ENCODE data around the gene QSOX1. TPM values are rescaled to one million over a fixed set of nuclear protein-coding genes. Genes with fewer than 3 reads are reported as not detected.

Gene QSOX1
- total RNA-seq, 2 experiments from 2014 or later: 38.9 to 40.9 TPM

GRCh38 chr1:180229483-180230415 lies 75.1 kb downstream of the QSOX1 start, which contains the start of gene LHX4:
Gene LHX4 (plus strand): TSS chr1:180230264. CDS start chr1:180230530, 266 bp downstream.
- ChIA-PET CTCF (interaction anchor here (1.0 kb wide), 1 partner anchor 23 kb away, joined by 3 read pairs; no protein-coding TSS in a partner anchor), POLR2A (no interaction called here)

GRCh38 chr1:180230416-180230790 lies 75.7 kb downstream of the QSOX1 start:
- POLR2A ChIA-PET: no interaction called here

GRCh38 chr1:180230791-180231505 lies 76.3 kb downstream of the QSOX1 start:
- POLR2A ChIA-PET: no interaction called here
- CTCF ChIA-PET: interaction anchor here (1.0 kb wide), 2 partner anchors 14 to 22 kb away, joined by 3 read pairs; no protein-coding TSS in a partner anchor

More at GRCh38 chr1:180230416-180230790, 75.7 kb downstream of the QSOX1 start:
- CTCF ChIA-PET: interaction anchor here (1.0 kb wide), 2 partner anchors 13 to 22 kb away, joined by 3 read pairs; no protein-coding TSS in a partner anchor

- ChIA-PET POLR2A (interaction anchor here (0.5 kb wide), 1 partner anchor 718 kb away, joined by 3 read pairs; no protein-coding TSS in a partner anchor), CTCF (no interaction called here)
These were observed 76.8 kb downstream of the QSOX1 start for GRCh38 chr1:180231506-180231921.

- ChIA-PET POLR2A (interaction anchor here (0.5 kb wide), 1 partner anchor 717 kb away, joined by 3 read pairs; no protein-coding TSS in a partner anchor), CTCF (no interaction called here)
These were observed 77.3 kb downstream of the QSOX1 start for GRCh38 chr1:180231936-180232335.

- CTCF ChIA-PET: interaction anchor here (0.8 to 0.9 kb wide), 2 partner anchors 51 to 55 kb away, joined by 3 to 4 read pairs; no protein-coding TSS in a partner anchor
- POLR2A ChIA-PET: no interaction called here
These were observed 77.9 kb downstream of the QSOX1 start for GRCh38 chr1:180232521-180233043.

- CTCF ChIA-PET: interaction anchor here (0.8 to 0.9 kb wide), 2 partner anchors 52 to 54 kb away, joined by 3 to 4 read pairs; no protein-coding TSS in a partner anchor
- POLR2A ChIA-PET: no interaction called here
These were observed 78.7 kb downstream of the QSOX1 start for GRCh38 chr1:180233191-180234011.

- CTCF ChIA-PET: interaction anchor here (0.6 kb wide), 1 partner anchor 22 kb away, joined by 5 read pairs; no protein-coding TSS in a partner anchor
- POLR2A ChIA-PET: no interaction called here
These were observed 79.9 kb downstream of the QSOX1 start for GRCh38 chr1:180234369-180235076.

GRCh38 chr1:180235077-180235501 lies 80.4 kb downstream of the QSOX1 start:
- ChIA-PET CTCF (interaction anchor here (0.6 kb wide), 1 partner anchor 22 kb away, joined by 5 read pairs; no protein-coding TSS in a partner anchor), POLR2A (no interaction called here)

- ChIA-PET CTCF (interaction anchor here (0.9 kb wide), 1 partner anchor 10 kb away, joined by 3 read pairs; no protein-coding TSS in a partner anchor), POLR2A (no interaction called here)
These were observed 81.0 kb downstream of the QSOX1 start for GRCh38 chr1:180235502-180236239.

- ChIA-PET CTCF (no interaction called here), POLR2A (no interaction called here)
These were observed 82.2 kb downstream of the QSOX1 start for GRCh38 chr1:180236698-180237509.

- ChIA-PET CTCF (no interaction called here), POLR2A (no interaction called here)
These were observed 83.3 kb downstream of the QSOX1 start for GRCh38 chr1:180237869-180238476.

- POLR2A ChIA-PET: no interaction called here
- CTCF ChIA-PET: no interaction called here
These were observed 84.0 kb downstream of the QSOX1 start for GRCh38 chr1:180238675-180239074.

GRCh38 chr1:180239145-180240096 lies 84.8 kb downstream of the QSOX1 start:
- POLR2A ChIA-PET: interaction anchor here (0.8 kb wide), 1 partner anchor 372 kb away, joined by 3 read pairs; no protein-coding TSS in a partner anchor
- CTCF ChIA-PET: no interaction called here

Measured in activated CD8-positive, alpha-beta memory T cell treated with anti-CD3 and anti-CD28 coated beads for 36 hours (primary cell).